ENCODE measurements around the gene HDAC8.
A peak's percentile ranks its signal among the peaks of the same experiment; 100 is the strongest.
"Not testable (repeated sequence)": the region's sequence is repeated elsewhere in the genome, so short reads cannot be mapped to it uniquely, and the experiment has no call there.

Gene HDAC8

GRCh38 chrX:72572248-72573157 is at the start of gene HDAC8:
HDAC8 (minus strand) TSS chrX:72572843; CDS start chrX:72572761, 82 bp downstream.
- peak; percentile 52 for DNase-seq (ENCODE audit: low spot score)

- DNase-seq (ENCODE audit: low spot score): peak; percentile 58
These were observed 49.2 kb upstream of the HDAC8 start for GRCh38 chrX:72621625-72622485.

- DNase-seq (ENCODE audit: low spot score): no peak
These were observed 48.5 kb upstream of the HDAC8 start for GRCh38 chrX:72621163-72621562.

- DNase-seq (ENCODE audit: low spot score): peak; percentile 85
These were observed 48.0 kb upstream of the HDAC8 start for GRCh38 chrX:72620550-72621145.

- DNase-seq (ENCODE audit: low spot score): no peak
These were observed 36.7 kb upstream of the HDAC8 start for GRCh38 chrX:72609313-72609712.

DNA sequence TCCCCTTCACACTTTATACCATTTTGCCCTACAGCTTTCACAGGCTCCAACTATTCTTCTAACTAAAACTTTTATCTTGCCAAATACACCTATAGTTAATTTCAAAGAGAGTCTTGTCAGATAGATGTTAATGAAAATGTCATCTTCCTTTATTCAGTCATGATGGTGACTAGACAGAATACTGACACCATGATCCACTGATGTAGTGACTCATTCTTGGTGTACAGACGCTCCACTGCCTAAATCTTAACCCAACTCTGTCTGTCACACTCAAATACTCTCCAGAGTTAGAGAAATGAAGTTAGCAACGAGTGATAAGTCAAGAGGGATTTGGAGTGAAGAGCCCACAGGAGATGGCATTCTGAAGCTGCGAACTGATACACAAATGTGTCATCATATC is 32.1 kb upstream of the HDAC8 start:
- no peak for DNase-seq (ENCODE audit: low spot score)

- DNase-seq (ENCODE audit: low spot score): no peak
These were observed 31.5 kb upstream of the HDAC8 start for GRCh38 chrX:72604112-72604511.

GRCh38 chrX:72591038-72591437 is 18.4 kb upstream of the HDAC8 start:
- not testable (repeated sequence) for DNase-seq (ENCODE audit: low spot score)

GRCh38 chrX:72584163-72584562 is 11.5 kb upstream of the HDAC8 start:
- no peak for DNase-seq (ENCODE audit: low spot score)

DNA sequence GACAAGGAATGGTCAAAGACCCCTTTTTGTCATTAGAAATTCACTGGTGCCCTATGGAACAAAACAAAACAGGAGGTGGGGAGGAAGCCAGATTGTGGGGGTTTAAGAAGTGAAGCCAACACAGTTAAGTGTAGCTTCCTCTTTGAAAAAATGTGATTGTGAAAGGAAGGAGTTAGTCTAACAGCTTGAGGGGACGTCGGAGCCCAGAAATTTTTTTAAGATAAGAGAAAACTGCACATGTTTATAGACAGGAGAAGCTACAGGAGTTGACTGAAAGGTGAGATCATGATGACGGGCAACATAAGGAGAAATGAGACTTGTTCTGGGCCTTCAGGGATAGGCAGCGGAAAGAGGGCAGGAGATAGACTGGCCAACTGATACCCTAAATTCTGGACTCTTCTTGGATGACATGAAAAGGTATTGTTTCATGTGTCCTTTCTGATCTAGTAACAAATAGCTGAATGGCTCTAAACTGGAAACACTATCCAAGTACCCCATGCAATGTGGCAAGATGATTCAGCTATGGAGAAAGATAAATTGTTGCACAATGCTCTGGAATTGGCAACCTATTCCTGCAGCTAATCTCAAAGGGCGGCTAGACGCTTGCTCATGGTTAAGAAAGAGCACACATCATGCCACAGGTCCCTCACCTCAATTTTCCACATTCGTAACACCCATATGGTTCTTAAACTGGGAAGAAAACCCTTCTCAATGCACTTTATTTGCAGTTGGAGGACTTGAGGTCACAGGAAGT is 3.7 kb upstream of the HDAC8 start:
- no peak for DNase-seq (ENCODE audit: low spot score)

DNA sequence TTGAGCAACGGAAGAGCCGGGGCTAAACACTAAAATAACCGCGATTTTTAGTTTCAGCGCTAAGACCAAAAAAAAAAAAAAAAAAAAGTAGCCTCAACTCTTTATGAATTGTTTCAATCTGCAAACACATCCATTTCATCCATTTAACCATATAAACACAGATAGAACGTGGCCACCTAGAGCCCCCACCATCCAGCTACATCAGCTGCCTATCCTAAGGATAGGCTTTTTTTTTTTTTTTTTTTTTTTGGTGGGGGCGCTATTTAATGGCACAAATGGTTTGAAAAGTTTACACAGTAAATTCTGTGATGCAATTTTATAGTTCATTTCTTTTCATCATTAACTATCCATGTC is 492 bp upstream of the HDAC8 start:
- no peak for DNase-seq (ENCODE audit: low spot score)

DNA sequence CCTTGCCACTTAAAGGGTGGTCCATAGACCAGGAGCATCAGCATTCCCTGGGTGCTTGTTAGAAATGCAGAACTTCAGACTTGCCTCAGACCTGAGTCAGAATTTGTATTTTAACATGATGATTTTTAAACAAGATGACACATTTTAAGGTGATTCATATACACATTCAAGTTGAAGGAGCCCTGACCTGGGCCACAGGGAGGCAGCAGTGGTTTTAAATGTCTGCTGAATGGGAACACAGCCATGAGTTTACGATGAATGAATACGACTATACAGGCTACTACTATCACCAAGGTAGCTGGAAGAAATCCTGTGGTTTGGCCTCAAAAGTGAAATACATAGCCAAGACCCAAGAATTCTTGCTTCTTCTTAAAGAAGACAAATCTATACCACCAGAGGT is 2.9 kb downstream of the HDAC8 start:
- DNase-seq (ENCODE audit: low spot score): peak; percentile 21

DNA sequence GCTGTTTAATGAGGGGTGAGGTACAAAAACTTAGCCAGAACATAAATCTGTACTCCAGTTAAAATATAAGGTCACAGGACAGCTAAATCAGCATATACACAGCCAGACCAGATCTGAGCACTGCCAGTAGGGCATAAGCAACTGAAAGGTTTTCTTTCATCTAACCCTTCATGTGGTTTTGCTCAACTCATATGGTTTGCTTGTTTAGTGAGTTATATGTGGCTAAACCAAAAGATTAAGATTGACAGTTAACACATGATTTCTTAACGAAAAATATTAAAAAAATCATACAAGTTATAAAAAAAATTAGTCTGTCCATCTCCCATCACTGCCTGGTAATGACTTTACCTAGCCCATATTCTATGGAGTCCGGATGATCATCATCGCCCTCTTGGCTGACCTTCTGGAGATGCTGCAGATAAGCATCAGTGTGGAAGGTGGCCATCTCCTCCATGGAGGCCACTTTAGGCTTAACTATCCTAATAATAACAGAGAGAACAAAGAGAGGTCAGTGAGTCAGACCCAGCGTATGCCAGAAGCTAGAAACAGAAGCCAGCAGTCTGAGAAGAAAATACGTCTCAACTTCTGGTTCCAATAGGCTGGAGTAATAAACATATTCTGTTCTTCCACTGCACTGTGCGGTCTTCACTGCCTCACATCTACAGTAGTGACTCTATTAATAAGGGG is 4.1 kb downstream of the HDAC8 start:
- no peak for DNase-seq (ENCODE audit: low spot score)

DNA sequence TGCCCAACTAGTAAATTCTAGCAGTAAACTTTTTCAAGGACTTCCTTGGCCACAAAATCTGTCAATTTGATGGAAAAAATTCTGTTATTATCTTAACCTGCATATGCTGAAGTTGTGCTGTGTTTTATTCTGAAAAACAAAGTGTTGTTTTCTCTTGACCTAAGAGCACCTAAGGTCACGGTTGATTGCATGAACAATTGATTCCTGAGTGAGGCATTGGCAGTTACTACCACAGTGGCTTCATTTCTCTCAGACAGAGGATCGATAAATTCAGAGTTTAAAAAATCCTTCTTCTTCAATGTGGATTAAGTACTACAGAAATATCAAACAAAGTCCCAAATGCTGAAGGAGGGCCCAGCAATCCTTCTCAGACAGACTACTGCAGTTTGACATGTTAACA is 6.2 kb downstream of the HDAC8 start:
- DNase-seq (ENCODE audit: low spot score): no peak

GRCh38 chrX:72559655-72560054 is 13.0 kb downstream of the HDAC8 start:
- DNase-seq (ENCODE audit: low spot score): not testable (repeated sequence)

DNA sequence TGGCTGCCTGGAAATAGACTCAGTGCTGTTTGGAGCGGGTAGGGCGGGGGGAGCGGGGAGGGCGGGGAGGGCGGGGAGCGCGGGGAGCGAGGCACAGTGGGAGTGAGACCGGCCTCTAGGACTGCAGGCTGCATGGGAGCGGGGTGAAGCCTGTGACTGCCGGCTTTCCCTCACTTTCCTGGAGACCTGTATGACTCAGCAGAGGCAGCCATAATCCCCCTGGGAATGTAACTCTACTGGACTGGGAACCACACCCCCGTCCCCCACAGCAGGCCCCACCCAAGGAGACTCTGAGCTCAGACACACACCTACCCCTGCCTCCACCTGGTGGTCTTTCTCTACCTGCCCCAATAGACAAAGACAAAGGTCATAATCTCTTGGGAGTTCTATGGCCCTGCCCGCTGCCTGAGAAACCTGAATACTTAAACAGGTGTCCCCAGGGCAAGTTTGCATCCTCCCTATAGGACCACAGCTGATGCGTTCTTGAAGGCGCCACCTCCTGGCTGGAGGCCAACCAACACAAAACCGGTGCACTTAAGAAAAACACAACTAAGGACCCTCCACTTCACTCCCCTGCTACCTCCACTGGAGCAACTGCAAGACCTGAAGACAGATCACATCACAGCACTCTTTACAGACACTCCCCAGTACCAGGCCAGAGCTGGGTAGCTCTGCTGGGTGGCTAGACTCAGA is 18.0 kb downstream of the HDAC8 start:
- no peak for DNase-seq (ENCODE audit: low spot score)

- not testable (repeated sequence) for DNase-seq (ENCODE audit: low spot score)
These were observed 20.2 kb downstream of the HDAC8 start for GRCh38 chrX:72552443-72552842.

DNA sequence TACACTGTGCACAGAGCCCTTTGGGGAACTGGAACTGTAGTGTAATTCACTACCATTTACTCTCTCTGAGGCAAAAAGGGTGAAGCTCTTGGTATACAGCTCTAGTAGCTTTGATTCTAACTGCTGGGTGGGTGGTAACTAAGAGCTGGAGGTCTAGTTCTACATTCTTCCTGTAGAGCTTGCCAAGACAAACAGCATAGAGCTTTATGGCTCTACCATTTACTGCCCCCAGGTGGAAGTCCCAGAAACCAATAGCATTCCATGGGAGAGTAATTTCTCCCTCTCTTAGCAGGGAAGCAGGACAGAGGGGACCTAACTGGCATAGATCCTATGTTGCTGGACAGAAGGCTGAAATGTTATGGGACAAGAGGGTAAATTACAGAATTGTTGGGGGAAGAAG is 26.7 kb downstream of the HDAC8 start:
- DNase-seq (ENCODE audit: low spot score): no peak

GRCh38 chrX:72540318-72540717 is 32.3 kb downstream of the HDAC8 start:
- peak; percentile 7 for DNase-seq (ENCODE audit: low spot score)

GRCh38 chrX:72539822-72540221 is 32.8 kb downstream of the HDAC8 start:
- no peak for DNase-seq (ENCODE audit: low spot score)

DNA sequence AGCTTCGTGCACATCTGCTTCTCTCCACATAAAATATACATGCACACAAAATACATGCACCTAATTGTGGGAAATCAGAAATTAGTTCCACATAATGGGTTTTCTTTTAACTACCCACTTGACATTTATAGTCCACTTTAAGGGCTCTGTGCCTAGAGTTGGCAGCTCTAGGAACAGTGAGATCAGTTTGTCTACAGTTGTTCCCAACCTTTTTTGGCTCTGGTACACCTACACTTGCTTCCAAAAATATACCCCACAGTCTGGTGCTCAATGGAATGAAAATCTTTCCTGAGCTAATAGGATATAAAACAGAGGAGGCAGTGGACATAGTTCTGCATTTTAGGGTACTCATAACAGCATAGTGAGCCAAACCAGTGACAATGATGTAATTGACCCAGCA is 36.1 kb downstream of the HDAC8 start:
- DNase-seq (ENCODE audit: low spot score): no peak

Measured in kidney capillary endothelial cell (primary cell).